GM13976 (cell line): ENCODE measurements around the gene ADAMTS9.

ENCODE experiments used
- DNase-seq: peaks from one replicate; pipeline ENCODE4 v3.0.0; 2012; ENCODE audit warnings: low spot score
- CTCF ChIP-seq: IDR thresholded peaks from 2 replicates; pipeline ENCODE4 v1.5.1; 2012; ENCODE audit warnings: borderline replicate concordance, mild to moderate bottlenecking; ENCODE audit not compliant: insufficient read depth; ENCODE audit errors: extremely low read depth, missing control alignments, control extremely low read depth
- in situ Hi-C: fragments of 300-500 bp; cut with MboI; formaldehyde crosslinking; loops from one replicate; pipeline ENCODE4 v1.12.0; 2022; ENCODE audit warnings: low sequenced_read_pairs, mixed read lengths, inconsistent platforms; ENCODE audit not compliant: unreplicated experiment

Gene ADAMTS9

DNA sequence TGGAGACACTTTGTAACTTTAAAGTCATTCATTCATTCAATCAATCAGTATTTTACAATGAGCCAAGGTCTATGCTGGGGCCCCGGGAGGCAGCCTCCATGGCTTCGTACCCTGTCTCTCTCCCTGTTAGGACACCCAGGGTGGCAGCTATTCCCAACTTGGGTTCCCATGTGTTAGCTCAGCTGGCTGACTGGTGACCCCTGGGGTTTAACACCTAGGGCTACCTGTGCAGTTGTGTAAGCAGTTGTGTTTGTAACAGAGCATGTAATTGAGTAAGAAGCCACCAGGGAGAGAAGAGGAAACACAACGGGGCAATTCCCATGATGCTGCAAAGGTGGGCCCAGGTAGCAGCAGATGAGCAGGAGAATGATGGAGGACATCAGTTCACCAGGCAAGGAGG is 132.4 kb downstream of the ADAMTS9 start:
- in situ Hi-C loops: no loop called here

GRCh38 chr3:64554096-64554920 is 133.5 kb downstream of the ADAMTS9 start:
- no peak for TF ChIP-seq CTCF
- no peak for DNase-seq
- in situ Hi-C loops: no loop called here

More for the DNA sequence above, 132.4 kb downstream of the ADAMTS9 start:
- no peak for TF ChIP-seq CTCF
- no peak for DNase-seq

DNA sequence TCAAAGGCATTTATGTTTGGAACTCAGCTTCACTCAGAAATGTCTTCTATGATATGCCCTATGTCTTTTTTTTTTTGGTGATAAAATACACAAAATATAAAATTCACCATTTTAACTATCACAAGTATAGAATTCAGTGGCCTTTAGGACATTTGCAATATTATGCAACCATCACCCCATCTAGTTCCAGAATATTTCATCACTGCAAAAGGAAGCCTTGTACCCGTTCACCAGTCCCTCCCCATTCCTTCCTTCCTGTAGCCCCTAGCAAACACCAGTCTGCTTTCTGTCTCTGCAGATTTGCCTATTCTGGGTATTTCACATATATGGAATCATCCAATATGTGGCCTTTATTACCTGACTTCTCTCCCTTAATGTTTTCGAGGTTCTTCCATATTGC is 134.8 kb downstream of the ADAMTS9 start:
- DNase-seq: no peak
- in situ Hi-C loops: no loop called here
- TF ChIP-seq CTCF: no peak

DNA sequence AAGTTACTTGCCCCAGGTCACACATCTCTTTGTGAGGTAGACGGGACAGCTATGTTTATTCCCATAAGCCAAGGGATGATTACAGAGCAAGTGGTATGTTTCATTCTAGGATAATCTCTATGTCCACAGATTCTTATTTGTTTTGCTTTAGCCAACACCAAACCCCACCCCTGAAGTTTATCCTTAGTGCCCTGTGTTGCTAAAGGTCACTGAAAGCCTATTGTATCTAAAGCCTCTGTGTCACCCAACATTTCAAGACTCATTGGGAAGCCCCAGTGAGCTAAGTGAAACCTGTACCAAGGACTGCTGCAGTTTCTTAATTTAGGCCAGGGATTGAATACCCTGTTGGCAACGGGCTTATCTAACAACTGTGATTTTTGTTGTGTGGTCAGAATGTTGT is 135.6 kb downstream of the ADAMTS9 start:
- no peak for DNase-seq
- TF ChIP-seq CTCF: no peak
- in situ Hi-C loops: no loop called here

- TF ChIP-seq CTCF: no peak
- DNase-seq: no peak
- in situ Hi-C loops: no loop called here
Observed at GRCh38 chr3:64551697-64552096, 136.1 kb downstream of the ADAMTS9 start.

DNA sequence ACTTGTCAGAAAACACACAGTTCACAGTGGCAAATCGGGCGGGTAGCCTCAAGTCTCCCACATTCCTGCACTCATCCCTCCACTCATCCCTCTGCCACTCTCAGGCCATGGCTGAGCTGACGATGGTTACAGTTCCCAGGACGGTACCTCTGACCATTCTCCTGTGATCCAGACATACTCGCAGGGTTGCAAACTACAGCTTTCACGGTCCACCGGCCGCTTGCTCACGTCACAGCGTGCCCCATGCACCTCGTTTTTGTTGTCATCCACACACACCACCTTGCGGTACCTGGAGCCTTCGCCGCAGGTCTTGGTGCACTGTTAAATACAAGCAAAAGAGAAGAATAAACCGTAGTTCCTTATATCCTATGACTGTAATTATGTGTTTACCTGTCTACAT is 137.1 kb downstream of the ADAMTS9 start:
- no peak for TF ChIP-seq CTCF
- DNase-seq: no peak
- in situ Hi-C loops: no loop called here

DNA sequence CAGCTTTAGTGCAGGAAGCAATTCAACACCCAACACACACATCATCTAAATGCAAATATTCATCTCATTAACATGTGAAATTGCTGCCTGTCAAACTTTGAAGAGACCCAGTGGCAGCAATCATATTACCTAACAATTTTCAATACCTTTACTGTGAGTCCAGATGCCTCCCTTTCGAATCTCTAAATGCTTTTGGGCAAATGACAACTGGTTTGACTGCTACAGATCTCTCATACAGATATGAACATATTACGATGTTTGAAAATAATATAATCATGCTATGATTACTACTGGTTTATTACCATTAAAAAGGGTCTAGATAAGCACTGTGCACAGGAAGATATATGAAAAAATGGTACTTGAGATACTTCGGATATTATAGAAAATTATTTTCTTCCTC is 137.9 kb downstream of the ADAMTS9 start:
- no peak for DNase-seq
- in situ Hi-C loops: loop anchor here (25.0 kb wide), 1 partner anchor 1187 kb away; no protein-coding TSS in a partner anchor
- no peak for TF ChIP-seq CTCF
